DMS153 treated with DMSO at 0.1 percent for 48 hours (cell line): ENCODE measurements around the gene ZDHHC17.

Source experiments
- DNase-seq: peaks from one replicate; lab custom pipeline; 2025; ENCODE audit not compliant: unreplicated experiment; lab: John Stamatoyannopoulos, UW

The ZDHHC17 gene

DNA sequence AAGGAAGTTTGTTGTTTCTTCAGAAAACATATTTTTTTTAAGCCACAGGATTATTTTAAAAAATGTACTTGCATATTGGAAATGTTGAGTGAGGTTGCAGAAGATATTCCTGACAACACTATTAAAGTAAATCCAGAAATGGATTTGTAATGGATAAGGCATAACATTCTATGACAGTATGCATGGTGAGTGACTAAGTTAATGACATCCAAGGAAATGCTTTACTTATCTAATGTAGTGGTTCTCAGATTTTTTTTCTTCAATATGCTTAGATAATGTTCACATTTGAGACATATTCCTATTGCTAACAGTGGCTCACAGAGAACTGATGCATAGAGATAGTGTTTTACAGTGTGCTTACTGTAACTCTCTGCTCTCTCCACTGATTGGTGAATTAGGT is 49.4 kb downstream of the ZDHHC17 start:
- DNase-seq = no peak

DNA sequence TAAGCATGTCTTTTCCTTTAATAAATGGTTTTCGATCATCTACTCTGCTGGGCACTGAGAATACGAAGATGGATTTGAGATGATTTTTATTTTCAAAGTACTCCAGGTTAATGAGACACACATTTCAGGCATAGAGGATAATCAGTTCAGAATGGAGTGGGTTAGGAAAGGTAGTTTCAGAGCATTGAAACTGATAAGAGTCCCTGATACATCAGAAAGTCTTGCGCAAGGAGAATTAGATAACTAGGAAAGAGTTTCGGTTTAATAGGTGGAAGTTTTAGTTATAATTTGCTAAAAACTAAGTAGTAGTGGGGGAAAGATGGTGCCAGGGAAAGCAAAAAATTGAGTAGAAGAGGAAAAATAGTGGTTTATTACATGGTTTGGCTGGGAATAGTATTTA is 50.1 kb downstream of the ZDHHC17 start:
- DNase-seq = no peak

DNA sequence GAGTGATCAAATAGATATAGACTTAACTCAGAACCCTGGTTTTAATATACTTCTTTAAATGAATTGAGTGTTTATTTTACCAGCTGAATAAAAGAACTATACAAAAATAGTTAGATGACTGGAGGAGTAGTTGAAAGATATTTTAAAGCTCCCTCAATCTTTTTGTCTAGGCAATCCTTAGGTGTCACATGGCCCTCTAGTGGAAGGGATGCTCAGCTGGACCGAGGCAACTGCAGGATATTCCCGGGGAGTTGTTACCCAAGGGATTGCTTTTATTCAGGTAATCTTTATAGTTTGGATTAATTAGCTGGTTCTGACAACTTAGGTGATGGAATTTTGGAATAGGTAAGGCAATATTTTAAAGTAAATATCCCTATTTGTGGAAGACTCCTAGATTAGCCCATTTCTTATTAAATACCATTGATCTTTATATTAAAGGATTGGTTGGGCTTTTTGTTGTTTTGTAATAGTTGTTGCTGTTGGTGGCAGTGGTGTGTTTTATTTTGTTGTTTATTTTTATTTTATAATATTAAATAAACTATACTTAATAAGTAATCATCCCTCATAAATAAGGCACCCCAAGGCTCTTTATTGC is 57.1 kb downstream of the ZDHHC17 start:
- no peak for DNase-seq

DNA sequence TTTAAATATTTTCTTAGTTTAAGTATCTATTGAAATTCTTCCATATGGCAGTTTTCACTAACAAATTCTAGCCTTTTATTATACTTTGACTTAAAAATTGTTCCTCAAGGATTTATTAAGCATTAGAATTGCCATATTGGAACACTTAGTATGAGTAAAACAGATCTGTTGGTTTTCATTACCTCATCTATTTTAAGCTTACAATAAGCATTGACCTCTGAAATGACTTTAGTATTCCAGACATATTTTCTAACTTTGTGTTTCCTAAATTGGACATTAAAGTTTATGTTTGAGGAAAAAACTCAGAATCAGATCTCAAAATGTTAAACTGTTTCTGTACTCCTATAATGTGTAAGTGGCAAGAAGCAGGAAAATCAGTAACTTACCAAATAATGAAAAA is 66.5 kb downstream of the ZDHHC17 start:
- DNase-seq = no peak

DNA sequence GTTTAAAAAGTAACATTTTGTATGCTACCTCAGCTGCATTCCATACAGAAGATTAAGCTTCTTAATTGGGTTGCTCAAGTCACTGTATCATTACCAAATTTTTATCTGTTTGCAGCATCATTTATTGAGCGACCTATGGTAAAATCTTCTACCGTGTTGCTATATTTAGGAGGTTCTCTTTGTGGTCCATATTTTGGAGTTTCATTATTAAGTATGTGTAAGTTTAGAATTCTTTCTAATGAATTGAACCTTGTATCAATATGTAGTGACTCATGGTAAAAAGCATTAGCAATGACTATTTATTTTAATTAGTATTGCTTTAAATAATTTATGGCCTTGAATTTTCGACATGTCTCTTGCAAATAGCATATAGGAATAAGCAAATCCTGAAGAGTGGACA is 72.7 kb downstream of the ZDHHC17 start:
- no peak for DNase-seq

DNA sequence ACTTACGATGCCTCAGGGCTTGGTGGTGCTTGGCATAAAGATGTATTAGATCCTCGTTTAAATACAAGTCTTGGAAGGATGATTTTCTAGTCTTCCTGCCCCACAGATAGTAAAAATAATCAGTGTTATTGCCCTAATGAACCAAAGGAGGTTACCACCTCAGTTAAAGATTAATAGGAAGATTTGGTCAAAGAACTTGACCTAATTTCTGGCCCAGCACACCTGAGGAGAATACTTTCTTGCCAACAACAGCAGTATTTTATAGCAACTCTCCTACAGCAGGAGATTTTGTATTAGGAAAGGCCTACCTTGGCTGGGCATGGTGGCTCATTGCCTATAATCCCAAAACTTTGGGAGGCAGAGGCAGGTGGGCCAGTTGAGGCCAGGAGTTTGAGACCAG is 83.3 kb downstream of the ZDHHC17 start:
- no peak for DNase-seq

DNA sequence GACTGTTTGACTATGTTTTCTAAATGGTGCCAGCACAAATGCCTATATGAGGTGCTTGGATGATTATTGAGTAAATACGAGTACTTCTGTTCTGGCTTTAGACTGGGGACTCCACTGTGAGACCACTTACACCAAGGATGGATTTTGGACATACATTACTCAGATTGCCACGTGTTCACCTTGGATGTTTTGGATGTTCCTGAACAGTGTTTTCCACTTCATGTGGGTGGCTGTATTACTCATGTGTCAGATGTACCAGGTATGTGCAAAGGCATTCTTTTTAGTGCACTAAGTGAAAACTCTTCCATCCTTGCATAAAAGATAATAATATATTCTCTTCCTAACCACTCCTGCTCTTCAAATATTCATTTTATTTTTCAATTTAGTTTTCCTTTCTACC is 84.2 kb downstream of the ZDHHC17 start:
- DNase-seq = no peak

DNA sequence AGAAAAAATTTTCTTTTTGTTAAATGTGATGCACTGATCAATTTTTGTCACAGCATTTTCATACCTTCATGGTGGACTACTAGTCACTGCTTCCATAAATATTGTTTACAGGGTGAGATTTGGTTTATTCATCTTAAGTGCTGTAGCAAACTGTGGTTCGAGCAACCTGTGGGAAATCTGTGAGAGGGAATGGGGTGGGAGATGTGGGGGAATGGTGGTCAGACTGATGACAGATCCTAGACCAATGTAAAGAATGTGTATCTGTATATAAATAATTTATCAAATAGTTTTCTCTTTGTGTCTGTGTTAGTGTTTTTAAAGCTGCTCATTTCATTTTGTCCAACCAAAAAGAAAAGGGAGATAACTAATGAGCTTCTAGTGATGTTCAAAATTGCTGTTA is 88.2 kb downstream of the ZDHHC17 start:
- no peak for DNase-seq

DNA sequence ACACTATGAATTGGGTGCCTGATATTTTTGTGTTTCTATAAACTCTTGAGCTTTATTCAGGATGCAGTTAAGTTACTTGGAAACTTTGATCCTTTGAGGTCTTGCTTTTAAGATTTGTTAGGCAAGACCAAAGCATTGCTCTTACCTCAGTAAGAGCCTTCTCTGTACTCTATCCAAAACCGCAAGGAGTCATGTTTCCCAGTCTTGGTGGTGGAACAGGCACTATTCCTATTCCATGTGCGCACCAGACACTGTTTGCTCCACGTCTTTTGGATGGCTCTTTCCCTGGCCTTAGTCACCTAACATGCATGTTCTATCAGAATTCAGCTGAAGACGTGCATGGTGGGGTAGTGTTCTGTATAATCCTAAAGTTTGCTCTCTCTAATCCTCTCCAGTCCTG is 91.4 kb downstream of the ZDHHC17 start:
- DNase-seq = no peak

DNA sequence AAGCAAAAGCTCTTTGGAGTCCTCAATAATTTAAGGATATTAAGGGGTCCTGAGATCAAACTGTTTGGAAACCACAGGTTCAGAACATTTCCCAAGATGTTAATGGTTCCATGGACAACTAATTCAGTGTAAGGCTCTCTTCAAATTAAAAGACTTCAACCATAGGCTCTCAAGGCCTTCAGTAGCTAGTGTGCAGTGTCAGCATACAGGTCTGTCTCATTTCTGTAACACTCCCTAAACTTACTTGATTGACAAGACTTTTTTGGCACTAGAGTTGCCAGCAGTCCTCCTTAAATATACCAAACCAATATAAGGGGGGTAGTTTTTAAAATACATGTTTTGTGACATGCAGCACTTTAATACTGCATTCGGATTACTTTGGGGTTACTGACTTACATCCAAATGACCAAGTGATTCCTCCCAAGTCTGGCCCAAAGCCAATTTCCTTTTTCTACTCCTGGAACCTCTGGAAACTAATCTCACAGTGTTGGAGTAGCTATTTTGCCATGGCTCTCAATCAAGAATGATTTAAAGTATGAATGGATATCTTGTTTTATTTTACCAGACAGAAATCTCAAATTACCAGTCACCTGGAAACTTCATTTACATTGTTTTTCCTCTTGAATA is 92.2 kb downstream of the ZDHHC17 start:
- no peak for DNase-seq

DNA sequence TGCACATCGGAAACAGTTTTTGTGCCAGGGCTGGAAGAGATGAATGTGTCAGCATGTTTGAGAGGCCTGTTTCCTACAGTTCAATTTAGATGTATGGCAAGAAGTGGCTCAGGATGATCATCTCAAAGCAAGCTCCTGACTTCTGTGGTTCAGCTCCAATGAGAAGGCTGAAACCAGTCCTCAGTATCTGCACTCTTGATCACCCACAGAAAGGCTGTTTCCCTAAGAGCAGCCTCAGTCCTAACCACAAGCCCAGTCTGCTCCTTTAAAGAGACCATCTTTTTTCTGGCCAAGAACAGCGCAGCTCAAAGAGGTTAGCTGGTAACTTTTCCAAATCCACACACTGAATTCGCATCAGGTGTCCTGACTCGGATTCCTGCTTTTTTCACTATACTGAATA is 95.7 kb downstream of the ZDHHC17 start:
- DNase-seq = no peak

DNA sequence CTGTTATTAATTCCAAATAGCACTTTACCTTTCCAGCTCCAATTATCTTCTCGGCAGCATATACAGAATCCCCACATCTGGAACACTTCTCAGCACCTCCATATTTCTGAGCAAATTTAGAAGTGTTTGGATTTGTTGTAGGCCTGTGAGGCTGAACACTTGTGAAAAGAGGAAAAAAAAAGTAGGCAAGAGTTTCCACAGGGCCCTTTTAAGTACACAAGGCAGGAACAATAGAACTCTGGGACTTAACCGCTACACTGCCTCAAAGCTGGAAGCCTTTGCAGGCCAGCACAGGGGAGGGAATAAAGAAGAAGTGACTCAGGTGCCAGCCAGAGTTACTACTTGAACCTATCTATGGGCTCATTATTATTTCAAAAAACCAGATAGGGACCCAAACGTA is 96.3 kb downstream of the ZDHHC17 start:
- no peak for DNase-seq

DNA sequence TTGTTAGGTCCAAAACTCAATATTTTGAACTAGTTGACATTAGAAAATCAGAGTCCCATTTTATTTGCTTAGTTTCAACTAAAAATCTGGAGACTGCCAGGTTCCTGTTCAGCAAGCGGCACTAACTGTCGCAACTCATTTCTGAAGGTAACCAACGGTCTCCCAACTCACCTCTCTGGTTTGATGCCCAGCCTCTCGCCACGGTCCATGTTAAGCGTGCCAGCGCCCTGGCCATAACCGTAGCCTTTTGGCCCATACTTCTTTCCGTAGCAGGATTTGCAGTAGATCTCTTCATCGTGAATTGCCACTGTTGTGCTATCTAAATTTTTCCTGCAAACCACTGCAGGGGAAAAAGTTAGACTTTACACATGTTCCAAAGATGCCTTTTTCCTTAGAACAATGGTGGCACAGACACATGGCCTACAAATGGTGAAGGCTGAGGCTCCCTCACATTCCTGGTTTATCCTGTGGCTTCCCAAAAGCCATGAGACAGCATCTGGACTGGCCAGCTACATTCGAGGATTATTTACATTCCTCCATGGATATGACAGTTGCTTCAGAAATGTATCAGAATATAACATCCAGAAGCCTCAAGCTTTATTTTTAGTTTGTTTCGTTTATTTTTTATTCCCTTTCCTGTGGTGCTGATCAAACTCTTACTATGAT is 99.2 kb downstream of the ZDHHC17 start:
- DNase-seq = no peak

DNA sequence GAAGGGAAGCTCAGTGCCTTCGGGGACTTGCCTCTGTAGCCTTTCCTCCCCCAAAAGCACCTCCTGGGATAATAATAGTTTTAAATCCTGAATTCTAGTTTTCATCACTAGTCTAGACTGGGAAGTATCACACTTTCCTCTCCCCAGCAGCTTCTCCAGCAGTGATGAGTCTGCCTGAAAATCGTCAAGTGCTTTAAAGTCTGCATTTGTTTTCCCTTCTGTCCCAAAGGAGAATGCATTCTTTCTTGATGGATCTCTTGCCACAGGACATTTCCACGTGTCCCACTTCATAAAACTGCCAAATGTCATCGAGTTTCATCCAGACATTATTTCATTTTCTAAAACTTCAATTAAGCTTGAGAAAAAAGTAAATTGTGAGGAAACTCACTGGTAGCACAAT is 99.9 kb downstream of the ZDHHC17 start:
- DNase-seq = no peak

DNA sequence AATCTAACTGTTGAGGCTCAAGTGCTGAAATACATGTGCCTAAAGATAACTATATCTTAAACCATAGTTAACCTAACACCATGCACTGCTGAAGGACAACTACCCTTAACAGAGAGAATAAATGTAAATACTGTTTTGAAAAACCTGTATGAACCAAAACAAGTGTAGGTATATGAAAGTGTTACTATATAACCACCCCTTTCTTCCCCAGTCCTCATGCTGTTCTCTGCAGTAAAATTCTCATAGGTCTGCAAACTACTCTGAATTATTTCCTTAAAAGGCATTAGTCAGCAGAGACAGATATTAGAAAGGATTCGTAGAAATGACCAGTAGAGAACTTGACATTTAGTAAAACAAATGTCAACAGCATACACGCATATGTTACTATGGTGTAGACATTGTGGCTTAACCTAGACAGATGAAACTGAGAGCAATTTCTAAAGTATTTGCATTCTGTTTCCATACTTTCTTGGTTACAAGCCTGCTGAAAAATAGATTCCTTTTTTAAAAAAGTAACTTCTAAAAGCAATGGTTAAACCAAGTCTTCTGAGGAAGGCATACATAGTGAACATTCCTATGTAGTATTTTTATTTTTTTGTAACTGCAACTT is 101.0 kb downstream of the ZDHHC17 start:
- DNase-seq = no peak

DNA sequence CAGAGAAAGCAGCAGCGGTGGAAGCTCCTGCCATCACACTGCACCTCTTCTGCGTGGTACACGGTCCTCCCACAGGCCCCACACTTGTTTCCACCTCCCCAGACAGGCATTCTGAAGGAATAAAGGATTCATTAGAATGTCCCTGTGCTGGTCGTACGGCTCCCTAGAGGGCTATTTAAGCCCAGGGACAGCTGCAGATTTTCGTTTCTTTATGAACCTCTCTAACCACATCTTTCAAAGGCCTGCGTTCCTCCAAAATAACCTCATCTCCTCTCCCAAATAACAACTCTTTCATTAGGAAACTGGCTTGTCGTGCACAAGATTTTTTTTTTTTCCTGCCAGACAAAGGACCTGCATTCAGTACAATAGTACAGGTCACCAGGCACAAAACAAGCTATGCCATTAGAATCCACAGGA is 102.2 kb downstream of the ZDHHC17 start:
- DNase-seq = peak; percentile 12

DNA sequence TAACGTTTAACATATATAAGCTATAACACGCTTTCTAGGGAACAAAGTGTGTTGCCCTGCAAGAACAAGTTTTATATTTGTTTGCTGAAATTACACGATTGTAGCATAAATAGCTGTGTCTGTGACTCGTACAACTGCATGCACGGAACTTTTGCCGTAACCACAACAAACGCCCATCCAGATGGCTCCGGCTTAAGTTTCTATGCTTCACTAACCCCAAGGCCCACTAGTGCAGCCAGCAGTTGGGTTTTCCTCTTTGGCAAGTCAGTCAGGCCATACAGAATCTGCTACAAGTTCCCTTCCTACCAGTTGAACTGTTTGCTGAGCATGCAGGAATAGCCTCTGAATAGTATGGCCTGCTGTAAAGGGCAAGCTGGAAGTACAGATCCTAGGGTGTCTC is 102.8 kb downstream of the ZDHHC17 start:
- no peak for DNase-seq

DNA sequence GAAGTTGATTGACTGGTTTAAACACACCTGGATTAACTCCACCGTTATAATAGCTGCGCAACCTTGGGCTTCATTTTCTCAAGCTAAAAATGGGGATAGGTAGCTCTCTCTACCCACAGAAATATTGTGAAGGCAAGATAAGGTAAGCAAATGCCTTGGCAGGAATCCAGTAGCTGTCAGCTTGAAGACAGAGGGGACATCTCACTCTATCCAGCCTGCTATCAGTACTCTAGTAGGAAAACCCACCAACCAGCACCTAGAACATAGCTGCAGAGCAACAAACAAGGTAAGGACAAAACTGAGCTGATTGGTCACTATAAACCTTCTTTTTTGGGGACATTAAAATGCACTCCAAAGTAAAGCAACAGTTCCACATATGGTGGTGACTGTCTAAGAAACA is 107.2 kb downstream of the ZDHHC17 start:
- no peak for DNase-seq

DNA sequence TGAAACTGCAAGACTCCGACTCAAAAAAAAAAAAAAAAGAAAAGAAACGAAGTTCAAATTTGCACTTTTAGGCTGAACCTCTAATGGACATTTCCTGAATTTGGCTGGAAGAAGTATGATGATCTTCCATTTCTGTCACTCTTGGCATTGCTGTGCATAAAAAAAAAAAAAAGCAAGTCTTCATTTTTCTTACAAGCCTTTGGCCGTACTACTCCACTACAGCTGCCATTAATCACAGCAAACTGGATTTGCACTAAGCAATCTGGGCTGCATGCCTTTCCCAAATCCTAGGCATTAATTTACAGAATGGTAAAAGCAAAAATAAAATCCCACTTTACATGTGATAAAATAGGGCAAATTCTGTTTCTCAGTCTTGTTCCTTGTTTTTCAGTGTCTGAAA is 107.8 kb downstream of the ZDHHC17 start:
- no peak for DNase-seq

DNA sequence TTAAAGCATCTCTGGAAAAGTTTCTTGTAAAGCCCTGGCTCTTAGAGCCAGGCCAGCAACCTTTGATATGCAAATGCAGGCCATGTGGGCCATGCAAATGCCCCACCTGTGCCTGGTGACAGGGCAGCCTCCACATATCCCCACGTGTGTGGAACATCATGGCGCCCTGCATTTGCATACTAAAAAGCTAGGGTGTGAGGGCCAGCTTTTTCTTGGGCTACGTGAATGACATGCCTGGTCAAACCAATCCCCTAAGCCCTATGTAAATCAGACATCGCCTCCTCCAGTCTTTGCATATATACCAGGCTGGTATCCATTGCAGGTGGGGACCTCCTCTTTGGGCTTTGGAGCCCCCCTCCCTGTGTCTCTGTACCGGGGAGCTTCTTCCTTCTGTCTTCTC is 108.5 kb downstream of the ZDHHC17 start:
- no peak for DNase-seq

DNA sequence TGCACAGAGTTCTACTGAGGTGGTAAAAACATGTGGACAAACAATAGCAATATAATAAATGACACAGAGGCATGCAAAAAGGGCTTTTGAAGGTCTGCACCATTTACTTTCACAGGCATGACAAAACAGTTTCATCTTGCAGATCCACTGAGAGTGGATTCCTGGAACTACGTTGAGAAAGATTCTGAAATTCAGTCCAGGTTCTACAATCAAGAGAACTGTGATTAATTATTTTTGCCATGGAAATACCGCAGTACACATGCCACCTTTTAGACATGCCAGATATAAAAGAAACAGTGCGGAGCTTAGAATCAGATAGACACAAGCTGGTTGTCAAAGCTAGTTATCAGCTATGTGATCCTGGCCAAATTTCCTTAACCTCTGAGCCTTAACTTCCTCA is 110.1 kb downstream of the ZDHHC17 start:
- no peak for DNase-seq

DNA sequence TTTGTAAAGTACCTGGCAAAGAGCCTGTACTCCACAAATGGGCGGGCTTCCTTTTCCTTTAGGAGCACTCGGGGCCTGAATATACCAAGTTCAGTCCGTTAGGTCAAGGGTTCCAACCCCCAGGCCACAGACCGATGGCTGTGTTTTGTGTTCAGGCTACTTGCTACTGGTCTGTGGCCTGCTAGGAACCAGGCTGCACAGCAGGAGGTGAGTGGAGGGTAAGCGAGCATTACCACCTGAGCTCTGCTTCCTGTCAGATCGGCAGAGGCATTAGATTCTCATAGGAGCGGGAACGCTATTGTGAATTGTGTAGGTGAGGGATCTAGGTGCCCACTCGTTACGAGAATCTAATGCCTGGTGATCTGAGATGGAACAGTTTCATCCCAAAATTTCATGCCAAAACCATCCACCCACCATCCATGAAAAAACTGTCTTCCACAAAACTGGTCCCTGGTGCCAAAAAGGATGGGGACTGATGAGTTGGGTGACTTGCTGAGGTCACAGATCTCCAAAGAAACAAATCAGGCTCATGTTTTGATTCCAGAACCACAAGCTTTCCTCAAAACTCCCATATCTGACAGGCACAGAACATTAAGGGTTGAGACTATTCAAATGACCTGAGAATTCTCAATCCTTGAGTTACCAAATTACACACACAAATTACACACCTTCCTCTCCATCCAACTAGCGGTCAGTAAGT is 110.7 kb downstream of the ZDHHC17 start:
- no peak for DNase-seq
